A549 (cell line): ENCODE measurements around the gene FAM227B.

Experiments used
- CTCF ChIP-seq: fragments of >200 bp; sonication (Bioruptor Twin); formaldehyde crosslinking; IDR thresholded peaks from 3 replicates; pipeline ENCODE4 v1.5.1; 2016
- EP300 ChIP-seq, 2 experiments: fragments of >200 bp; sonication (Bioruptor Twin); formaldehyde crosslinking; IDR thresholded peaks; 2 replicates in 1 of 2; 3 replicates in 1 of 2; pipeline ENCODE4 v1.6.1; 2016 to 2017
- FOXS1 ChIP-seq: fragments of 250-450 bp; sonication (Bioruptor Pico); IDR thresholded peaks from 2 replicates; pipeline ENCODE4 v1.5.0; 2020; ENCODE audit warnings: mild to moderate bottlenecking, moderate library complexity
- KDM1A ChIP-seq: fragments of 200-600 bp; sonication (generic); IDR thresholded peaks from 2 replicates; pipeline ENCODE4 v1.6.1; 2016; ENCODE audit warnings: low read depth, mild to moderate bottlenecking
- MAZ ChIP-seq: fragments of 150-350 bp; IDR thresholded peaks from 2 replicates; pipeline ENCODE4 v1.6.1; 2014; ENCODE audit warnings: antibody characterized with exemption, low read depth, low read length, borderline replicate concordance
- MYC ChIP-seq: IDR thresholded peaks from 2 replicates; pipeline ENCODE4 v1.6.1; 2012; ENCODE audit warnings: mild to moderate bottlenecking, inconsistent platforms, low read length, improper control_type of control experiment, borderline replicate concordance
- PBX3 ChIP-seq: IDR thresholded peaks from 2 replicates; pipeline ENCODE4 v1.6.1; 2012
- PHF8 ChIP-seq: fragments of 200-600 bp; sonication (generic); IDR thresholded peaks from 2 replicates; pipeline ENCODE4 v1.6.1; 2016; ENCODE audit warnings: low read depth, mild to moderate bottlenecking, antibody characterized with exemption, moderate library complexity, borderline replicate concordance
- POLR2A ChIP-seq: IDR thresholded peaks from 2 replicates; pipeline ENCODE4 v1.6.1; 2012; ENCODE audit warnings: mild to moderate bottlenecking, low read length
- POLR2AphosphoS2 ChIP-seq: conservative IDR thresholded peaks from 2 replicates; pipeline ENCODE4 v1.6.1; 2012; ENCODE audit warnings: low read length, improper control_type of control experiment, inconsistent platforms
- RAD21 ChIP-seq, 2 experiments: fragments of >200 bp in 1 of 2; sonication (Bioruptor Twin) in 1 of 2; formaldehyde crosslinking in 1 of 2; IDR thresholded peaks in 1 of 2; conservative IDR thresholded peaks in 1 of 2; 2 replicates in 1 of 2; 3 replicates in 1 of 2; pipeline ENCODE4 v1.6.1; 2012 to 2018; ENCODE audit warnings: inconsistent platforms in 1 of 2
- RFX5 ChIP-seq: fragments of 450-650 bp; IDR thresholded peaks from 2 replicates; pipeline ENCODE4 v1.7.1; 2014; ENCODE audit warnings: antibody characterized with exemption, mild to moderate bottlenecking, moderate library complexity
- TP53 ChIP-seq: fragments of 250-450 bp; sonication (Bioruptor Pico); IDR thresholded peaks from 2 replicates; pipeline ENCODE4 v1.5.0; 2021; ENCODE audit warnings: mild to moderate bottlenecking, moderate library complexity

- TF ChIP-seq CTCF = no peak
- TF ChIP-seq POLR2AphosphoS2 = no peak
- TF ChIP-seq POLR2A = no peak
- TF ChIP-seq MAZ = no peak
- TF ChIP-seq RAD21 (conservative IDR thresholded peaks at IDR 0.05 in 1 of 2, IDR thresholded peaks at IDR 0.05 in 1 of 2) = no peak
- no peak for TF ChIP-seq TP53 (CRISPR knock-in tag)
- no peak for TF ChIP-seq KDM1A
- TF ChIP-seq PBX3 = no peak
- TF ChIP-seq PHF8 = no peak
- TF ChIP-seq EP300 (IDR thresholded peaks at IDR 0.05) = no peak
- no peak for TF ChIP-seq MYC
- no peak for TF ChIP-seq RFX5
- no peak for TF ChIP-seq FOXS1 (CRISPR knock-in tag)
Measured at GRCh38 chr15:49645941-49646340, 25.3 kb upstream of the FAM227B start.
